Measurements from ENCODE around the gene FOXL2. TPM values are rescaled to one million over a fixed set of nuclear protein-coding genes. Genes with fewer than 3 reads are reported as not detected.

Gene FOXL2
- total RNA-seq, 1 experiment from 2014 or later, result 0.22 TPM

DNA sequence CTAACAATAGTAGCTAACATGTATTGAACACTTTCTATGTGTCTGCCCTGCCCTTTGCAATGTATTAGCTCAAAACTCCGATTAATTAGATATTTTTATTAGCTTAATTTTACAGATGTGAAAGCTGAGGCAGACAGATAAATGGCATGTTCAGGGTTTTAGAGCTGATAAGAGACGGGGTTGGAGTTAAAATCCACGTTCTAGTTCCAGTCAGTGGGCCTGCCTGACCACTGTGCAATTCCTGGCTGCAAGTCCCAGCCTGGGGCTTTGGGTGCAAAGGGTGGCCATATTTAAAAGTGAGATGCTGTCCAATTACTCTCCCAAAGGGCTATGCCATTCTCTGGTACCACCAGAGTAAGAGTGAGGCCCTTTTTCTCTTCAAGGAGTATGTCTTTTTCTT, 33.2 kb downstream of the FOXL2 start:
- no peaks in the 10 kb centered on the region for H3K27me3 ChIP-seq (ENCODE audit: insufficient read depth, low read length)
- H2BK15ac ChIP-seq (ENCODE audit: low read depth, low read length), result no peak overlapping the region
- no peak overlapping the region for H2AK5ac ChIP-seq (ENCODE audit: insufficient read length, low read length)
- no peak overlapping the region for H3K18ac ChIP-seq (ENCODE audit: insufficient read length, low read depth, low read length)
- H4K8ac ChIP-seq (replicated peaks; ENCODE audit: insufficient read length, low read depth, low read length), result no peak overlapping the region
- no peak overlapping the region for H4K91ac ChIP-seq (ENCODE audit: insufficient read length, low read depth, low read length)
- no peaks in the 10 kb centered on the region for H3K9me3 Mint-ChIP-seq
- H4K5ac ChIP-seq (ENCODE audit: insufficient read length, low read depth, low read length), result no peak overlapping the region
- H3K23ac ChIP-seq (ENCODE audit: insufficient read length, low read depth, low read length), result no peak overlapping the region
- peaks cover 35% of the 10 kb centered on the region for H3K27me3 Mint-ChIP-seq (ENCODE audit: low read depth)
- H3K4me1 Mint-ChIP-seq, result peaks cover 6% of the 10 kb centered on the region in 2 experiments; a peak in 3 of 4 replicates
- no peaks in the 10 kb centered on the region for H3K79me2 ChIP-seq (ENCODE audit: insufficient read depth, low read length)
- H3T11ph ChIP-seq (ENCODE audit: low read length), result no peak overlapping the region
- TF ChIP-seq, protein P1, sequence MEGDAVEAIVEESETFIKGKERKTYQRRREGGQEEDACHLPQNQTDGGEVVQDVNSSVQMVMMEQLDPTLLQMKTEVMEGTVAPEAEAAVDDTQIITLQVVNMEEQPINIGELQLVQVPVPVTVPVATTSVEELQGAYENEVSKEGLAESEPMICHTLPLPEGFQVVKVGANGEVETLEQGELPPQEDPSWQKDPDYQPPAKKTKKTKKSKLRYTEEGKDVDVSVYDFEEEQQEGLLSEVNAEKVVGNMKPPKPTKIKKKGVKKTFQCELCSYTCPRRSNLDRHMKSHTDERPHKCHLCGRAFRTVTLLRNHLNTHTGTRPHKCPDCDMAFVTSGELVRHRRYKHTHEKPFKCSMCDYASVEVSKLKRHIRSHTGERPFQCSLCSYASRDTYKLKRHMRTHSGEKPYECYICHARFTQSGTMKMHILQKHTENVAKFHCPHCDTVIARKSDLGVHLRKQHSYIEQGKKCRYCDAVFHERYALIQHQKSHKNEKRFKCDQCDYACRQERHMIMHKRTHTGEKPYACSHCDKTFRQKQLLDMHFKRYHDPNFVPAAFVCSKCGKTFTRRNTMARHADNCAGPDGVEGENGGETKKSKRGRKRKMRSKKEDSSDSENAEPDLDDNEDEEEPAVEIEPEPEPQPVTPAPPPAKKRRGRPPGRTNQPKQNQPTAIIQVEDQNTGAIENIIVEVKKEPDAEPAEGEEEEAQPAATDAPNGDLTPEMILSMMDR (conservative IDR thresholded peaks at IDR 0.05), result no peak
- H2BK120ac ChIP-seq (ENCODE audit: low read depth, low read length, poor library complexity, severe bottlenecking), result no peak overlapping the region
- H2BK20ac ChIP-seq (ENCODE audit: low read depth, low read length, poor library complexity, severe bottlenecking), result no peak overlapping the region
- no peaks in the 10 kb centered on the region for H3K9me3 ChIP-seq (ENCODE audit: control insufficient read depth, low read depth, low read length)
- no CpG with 5 or more reads among the region's 3 CpGs for WGBS (ENCODE audit: extremely low coverage, insufficient read length, low lambda C conversion rate)
- no peaks in the 10 kb centered on the region for H3K36me3 Mint-ChIP-seq (ENCODE audit: insufficient read depth in 1 of 3, low read depth in 3 of 3)
- no peak overlapping the region for H3K27ac Mint-ChIP-seq
- no peak overlapping the region for H3K27ac ChIP-seq (ENCODE audit: insufficient read length, low read depth, low read length)
- no peaks in the 10 kb centered on the region for H4K20me1 ChIP-seq (ENCODE audit: control insufficient read depth, insufficient read depth, insufficient read length)
- no peaks in the 10 kb centered on the region for H3K79me1 ChIP-seq (ENCODE audit: insufficient read depth, low read depth, low read length, poor library complexity, severe bottlenecking)
- H3K4me3 Mint-ChIP-seq, result no peak overlapping the region
- no peak overlapping the region for H3K14ac ChIP-seq (ENCODE audit: insufficient read depth, low read length)
- H2AFZ ChIP-seq (ENCODE audit: low read length), result no peak overlapping the region
- no peak overlapping the region for H3K4ac ChIP-seq (ENCODE audit: low read depth, low read length)
- H3K4me2 ChIP-seq (ENCODE audit: insufficient read depth, insufficient read length, low read length), result no peak overlapping the region
- H3K23me2 ChIP-seq (ENCODE audit: insufficient read length, low read depth, low read length, poor library complexity, severe bottlenecking), result peaks cover 5% of the 10 kb centered on the region
- no peak overlapping the region for H3K9ac ChIP-seq (ENCODE audit: extremely low read depth, insufficient read length, low read length)
- no peaks in the 10 kb centered on the region; the same call in 1 of the 2 replicates for H3K4me1 ChIP-seq (ENCODE audit: insufficient read depth, low read length)
- no peak overlapping the region for H3K56ac ChIP-seq (ENCODE audit: insufficient read length, low read depth, low read length)
- no peak for DNase-seq
- no peak overlapping the region for H2BK5ac ChIP-seq (ENCODE audit: insufficient read length, low read length)
- H2BK12ac ChIP-seq (ENCODE audit: insufficient read length, low read depth, low read length), result no peak overlapping the region

Measured in H9 (cell line).